Fibroblast of the conjunctiva (primary cell): Measurements from ENCODE around the gene ZNF526.

Experiments used
- DNase-seq: peaks from one replicate; pipeline ENCODE4 v3.0.0-alpha.2; 2010; ENCODE audit warnings: low read depth

ZNF526 gene

GRCh38 chr19:42225718-42226292 lies 5.7 kb downstream of the ZNF526 start:
- DNase-seq: no peak

DNA sequence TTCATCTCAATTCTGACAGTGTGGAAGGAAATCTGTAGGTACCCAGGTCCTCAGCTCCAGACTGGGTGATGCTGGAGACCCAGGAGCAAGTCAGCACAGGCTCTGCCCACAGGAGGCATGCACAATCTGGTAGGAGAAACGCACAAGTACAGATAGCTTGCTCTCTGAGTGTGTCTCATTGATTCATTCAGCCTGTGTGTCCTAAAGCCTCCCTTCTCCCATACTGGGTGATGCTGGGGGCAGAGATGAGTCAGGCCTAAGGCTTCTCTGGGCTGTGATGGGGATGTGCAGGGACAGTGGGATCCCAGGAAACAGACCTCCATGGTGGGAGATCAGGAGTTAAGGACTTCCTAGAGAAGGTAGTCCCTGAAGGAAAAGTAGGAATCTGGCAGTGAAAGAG lies 6.8 kb downstream of the ZNF526 start:
- DNase-seq: no peak

- no peak for DNase-seq
Measured at GRCh38 chr19:42228641-42229040, 8.5 kb downstream of the ZNF526 start.

GRCh38 chr19:42229301-42229854 lies 9.3 kb downstream of the ZNF526 start:
- no peak for DNase-seq

DNA sequence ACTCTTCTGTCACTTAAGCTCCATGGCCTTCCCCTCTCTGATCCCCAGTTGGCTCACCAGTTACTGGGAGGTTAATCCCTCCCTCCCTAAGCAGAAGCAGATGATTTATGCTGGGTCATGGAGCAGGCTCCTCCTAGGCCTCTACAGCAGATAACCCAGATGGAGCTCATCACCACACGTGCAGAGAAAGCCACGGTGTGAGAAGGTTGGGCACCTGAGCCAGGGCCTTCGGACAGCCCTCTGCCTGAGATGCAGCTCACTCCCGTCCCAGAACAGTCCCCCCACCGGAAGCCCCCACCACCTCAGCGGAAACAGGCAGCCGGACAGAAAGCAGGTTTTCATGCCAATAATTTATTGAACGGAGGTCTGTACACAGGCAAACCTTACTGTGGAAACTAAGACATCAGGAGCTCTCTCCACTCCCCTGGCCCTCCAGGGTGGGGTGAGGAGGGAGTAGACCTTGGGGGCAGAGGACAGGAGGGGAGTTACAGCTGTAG lies 9.8 kb downstream of the ZNF526 start:
- no peak for DNase-seq

- DNase-seq: no peak
Measured at GRCh38 chr19:42230571-42230970, 10.5 kb downstream of the ZNF526 start.

- DNase-seq: no peak
Measured at GRCh38 chr19:42232435-42232834, 12.3 kb downstream of the ZNF526 start.

GRCh38 chr19:42233106-42233505 lies 13.0 kb downstream of the ZNF526 start:
- DNase-seq: no peak

GRCh38 chr19:42233678-42234292 lies 13.7 kb downstream of the ZNF526 start:
- no peak for DNase-seq

DNA sequence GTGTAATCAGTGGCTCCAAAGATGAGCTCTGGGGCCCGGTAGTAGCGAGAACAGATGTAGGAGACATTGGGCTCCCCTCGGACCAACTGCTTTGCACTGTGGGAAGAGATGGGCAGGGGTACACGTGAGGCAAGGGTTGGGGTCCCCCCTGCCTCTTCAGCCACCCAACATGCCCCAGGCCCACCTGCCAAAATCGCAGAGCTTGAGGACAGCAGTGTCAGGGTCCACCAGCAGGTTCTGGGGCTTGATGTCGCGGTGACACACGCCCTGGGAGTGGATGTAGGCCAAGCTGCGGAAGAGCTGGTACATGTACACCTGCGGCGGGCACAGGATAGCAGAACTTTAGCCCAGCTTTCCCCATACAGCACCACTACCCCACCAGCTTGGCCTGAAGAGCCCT lies 14.3 kb downstream of the ZNF526 start:
- DNase-seq: no peak

DNA sequence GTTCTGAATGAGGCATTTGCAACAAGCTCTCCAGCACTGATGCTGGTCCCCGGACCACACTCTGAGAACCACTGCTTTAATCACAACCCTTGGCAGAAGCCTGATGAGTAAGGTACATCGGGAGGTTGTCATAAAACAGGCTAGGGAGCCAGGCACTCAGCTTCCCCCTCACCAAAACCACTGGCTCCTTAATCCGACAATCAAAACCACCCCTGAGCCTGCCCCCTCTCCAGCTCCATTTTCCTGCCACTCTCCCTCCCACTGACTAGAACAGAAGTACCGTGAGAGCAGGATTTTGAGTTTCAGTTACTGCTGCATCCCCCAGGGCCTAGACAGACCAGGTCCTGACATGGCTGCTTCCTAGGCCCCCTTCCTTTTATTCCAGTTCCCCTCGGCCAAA lies 15.1 kb downstream of the ZNF526 start:
- DNase-seq: no peak

DNA sequence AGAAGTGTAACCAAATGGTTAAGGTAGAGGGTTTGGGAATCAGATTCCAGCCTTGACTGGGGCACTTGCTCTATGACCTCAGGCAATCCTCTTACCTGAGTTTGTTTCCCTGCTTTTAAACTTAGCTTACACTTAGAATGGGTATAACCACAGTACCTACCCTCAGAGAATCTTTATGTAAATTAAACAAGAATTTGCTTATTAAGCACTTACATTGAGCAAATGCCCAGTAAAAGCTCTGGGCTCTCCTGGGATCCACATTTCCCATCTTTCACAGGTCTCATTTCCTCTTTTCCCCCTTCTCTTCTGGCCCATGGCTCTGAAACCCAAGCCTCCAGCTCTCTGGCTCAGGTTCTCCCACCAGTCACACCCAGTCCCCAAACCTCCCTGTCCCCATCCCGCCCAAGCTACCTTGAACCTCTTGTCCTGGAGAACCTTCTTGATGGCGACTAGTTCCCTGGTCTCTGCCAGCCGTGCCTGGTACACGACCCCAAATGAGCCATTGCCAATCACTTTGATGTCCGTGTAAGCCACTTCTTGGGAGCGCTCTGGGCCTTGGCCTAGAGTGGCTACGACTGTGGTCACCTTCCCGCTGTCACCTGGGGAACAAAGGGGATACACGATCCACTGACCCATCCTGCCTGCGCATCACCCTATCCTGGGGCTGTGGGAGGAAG lies 19.6 kb downstream of the ZNF526 start:
- DNase-seq: no peak

DNA sequence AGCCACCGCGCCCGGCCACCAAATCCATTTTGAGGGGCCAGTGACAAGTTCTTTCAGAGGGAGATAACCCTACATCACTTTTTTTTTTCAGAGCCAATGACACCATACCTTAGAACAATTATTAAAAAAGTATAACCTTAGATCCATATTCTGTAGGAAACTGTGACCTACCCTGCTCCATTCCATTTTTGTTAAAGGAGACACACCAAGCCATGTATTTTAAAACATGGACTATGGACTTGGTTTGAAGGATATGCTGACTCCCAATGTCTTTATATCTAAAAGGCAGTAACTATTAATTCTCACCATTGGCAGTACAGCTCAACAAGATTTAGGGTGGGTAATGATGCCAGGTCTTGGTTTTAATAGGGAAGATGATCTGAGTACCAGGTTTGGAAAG lies 21.2 kb downstream of the ZNF526 start:
- no peak for DNase-seq

GRCh38 chr19:42242069-42242511 lies 22.0 kb downstream of the ZNF526 start:
- no peak for DNase-seq

DNA sequence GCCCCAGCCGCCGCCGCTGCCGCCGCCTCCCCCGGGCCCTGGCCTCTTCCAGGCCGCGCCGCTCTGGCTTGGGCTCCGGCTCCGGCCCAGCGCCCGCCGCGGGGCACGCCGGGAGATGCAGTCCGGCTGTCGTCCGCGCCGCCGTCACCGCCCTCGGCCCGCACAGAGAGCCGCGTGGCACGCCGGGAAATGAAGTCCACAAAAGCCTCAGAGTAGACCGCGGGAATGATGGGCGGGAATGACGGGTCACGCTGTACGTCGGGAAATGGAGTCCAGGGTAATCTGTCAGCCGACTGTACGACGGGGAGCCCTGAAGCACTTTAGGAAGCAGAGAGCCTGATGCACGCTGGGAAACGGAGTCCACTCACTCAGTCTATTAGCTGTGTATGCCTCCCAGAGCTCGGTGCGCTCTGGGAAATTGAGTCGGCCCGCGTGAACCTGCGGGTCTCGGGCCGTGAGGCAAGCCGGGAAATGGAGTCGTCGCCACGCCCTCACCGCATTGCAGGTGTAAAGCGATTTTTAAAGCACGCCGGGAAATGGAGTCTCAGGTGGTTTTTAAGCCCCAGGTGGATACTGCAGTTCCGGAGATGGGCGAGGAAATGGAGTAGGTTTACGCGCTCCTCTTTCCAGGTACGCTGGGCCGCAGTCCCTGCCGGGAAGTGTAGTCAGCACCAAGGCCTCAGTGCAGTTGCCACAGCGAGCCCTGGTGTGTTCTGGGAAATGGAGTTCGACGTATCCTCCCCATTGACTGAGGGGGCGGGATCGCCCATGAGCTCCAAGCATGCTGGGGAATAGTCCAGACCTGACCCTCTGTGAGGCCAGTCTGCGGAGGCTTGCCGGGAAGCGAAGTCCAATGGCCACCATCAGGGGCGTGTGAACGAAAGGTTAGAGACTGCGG lies 22.6 kb downstream of the ZNF526 start, which contains the start of gene GSK3A:
Gene GSK3A (minus strand): TSS at position 91 of the 898 bp plus-strand sequence. CDS start 137 bp downstream, outside the sequence.
- peak; percentile 99 for DNase-seq

DNA sequence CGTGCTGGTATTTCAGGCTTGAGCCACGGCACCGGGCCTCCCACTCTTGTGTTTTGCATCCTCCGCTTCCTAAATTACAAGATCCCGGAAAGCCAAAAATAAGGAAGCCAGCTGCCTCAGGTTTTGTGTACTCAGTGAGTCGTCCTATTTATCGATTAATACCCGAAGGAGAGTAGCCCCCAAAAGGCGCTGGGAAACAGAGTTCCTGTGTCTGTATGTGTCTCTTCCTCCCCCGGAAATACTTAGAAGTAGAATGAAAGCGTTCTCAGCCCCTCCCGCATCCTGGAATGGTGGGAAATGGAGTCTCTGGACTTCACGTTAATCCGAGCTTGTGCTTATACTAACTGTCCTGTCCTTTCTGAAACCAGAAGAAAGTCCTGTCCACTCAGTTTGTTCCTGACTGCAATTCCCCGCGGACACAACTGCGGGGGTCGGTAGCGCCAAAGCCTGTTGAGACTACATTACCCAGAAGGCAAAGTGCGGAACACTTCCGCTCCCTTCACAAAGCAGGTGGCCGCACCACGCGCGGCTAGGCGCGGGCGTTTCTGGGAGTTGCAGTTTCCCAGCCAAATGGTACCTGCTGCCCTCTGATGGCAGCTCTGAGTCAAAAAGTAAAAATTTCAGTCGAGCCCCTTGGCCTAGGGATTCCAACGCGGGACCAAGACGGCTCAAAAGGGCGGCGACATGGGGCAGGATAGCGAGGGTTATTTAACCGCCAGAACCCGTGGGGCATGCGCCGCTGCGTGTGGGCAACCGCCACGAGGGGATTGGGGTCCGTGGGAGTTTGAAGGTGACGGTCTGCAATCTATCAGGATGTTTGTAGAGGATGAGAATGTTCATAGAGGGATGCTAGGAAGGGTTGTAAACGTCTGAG lies 24.5 kb downstream of the ZNF526 start:
- DNase-seq: peak; percentile 83

DNA sequence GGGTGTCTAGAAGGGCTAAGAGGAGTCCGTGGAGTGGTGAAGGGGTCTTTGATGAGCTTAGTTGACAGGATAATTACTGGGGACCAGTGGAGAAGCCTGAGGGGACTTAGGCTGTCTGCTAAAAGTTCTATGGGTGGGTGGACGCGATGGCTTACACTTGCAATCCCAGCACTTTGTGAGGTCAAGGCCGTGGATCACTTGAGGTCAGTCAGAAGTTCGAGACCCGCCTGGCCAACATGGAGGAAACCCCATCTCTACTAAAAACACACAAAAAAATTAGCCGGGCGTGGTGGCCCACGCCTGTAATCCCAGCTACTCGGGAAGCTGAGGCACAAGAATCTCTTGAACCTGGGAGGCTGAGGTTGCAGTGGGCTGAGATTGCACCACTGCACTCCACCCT lies 25.1 kb downstream of the ZNF526 start:
- no peak for DNase-seq

DNA sequence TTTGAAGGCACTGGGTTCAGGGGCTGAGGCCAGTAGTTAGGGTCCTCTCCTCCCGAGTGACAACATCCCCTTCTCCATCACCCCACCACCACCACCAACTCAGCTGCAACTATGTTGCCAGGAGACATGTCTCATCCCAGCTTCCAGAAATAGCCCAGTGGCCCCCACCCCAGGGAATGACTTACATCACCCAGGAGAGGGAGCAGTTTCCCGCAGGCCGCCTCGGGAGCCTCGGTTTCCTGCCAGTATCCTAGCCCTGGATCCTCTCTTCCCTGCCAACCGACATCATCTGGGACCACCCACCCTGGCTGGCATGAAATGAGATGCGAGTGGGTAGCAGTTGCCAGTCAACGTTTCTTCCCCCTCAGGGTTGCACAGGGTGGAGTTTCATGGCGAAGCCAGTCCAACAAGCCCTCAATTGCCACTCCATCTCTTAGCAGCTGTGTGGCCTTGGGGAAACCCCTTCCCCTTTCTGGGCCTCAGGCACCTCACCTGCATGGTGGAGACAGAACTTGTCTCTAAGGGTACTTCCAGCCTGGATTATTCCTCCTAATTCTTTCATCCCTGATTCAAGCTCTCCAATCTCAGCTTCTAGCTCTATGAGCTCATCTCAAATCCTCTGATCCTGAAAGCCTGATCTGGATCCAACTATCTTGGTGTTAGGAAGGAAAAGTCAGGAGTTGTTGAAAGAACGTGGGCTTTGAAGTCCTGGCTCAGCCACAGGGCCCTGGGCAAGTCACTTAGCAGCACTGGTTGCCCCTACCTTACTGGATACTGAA lies 26.2 kb downstream of the ZNF526 start:
- peak; percentile 60 for DNase-seq

DNA sequence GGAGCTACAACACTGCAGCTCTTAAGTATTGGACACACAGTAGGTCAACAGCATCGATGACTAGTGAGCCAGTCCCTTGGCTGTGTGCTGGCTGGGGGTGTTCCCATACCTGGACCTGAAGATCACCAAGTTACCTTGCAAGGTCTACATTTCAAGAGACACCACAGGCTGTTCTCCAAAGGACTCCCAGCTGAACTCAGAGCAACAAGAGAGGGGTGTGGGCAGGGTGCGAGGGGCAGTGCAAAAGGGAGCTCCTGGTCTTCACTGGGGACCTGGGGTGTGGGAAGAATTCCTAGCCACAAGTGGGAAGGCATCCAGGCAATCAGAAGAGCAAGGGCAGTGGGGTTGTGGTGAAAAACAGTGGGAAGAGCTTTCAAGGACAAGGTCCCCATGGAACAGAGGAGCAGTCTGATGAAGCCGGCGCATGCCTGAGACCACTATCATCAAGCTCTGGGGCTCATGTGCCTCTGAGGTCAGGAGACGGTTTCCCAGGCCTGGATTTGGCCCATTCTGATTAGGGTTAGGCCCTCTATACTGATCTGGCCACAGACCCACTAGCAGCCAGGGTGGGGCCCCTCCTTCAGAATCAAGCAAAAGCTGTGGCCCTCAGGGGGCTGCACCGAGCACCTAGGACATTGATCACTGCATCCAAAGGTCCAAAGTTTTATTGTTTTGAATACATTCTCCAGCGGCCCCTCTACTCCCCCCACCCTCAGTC lies 27.0 kb downstream of the ZNF526 start:
- no peak for DNase-seq
